ENCODE results near the gene NRXN2.

Gene NRXN2

DNA sequence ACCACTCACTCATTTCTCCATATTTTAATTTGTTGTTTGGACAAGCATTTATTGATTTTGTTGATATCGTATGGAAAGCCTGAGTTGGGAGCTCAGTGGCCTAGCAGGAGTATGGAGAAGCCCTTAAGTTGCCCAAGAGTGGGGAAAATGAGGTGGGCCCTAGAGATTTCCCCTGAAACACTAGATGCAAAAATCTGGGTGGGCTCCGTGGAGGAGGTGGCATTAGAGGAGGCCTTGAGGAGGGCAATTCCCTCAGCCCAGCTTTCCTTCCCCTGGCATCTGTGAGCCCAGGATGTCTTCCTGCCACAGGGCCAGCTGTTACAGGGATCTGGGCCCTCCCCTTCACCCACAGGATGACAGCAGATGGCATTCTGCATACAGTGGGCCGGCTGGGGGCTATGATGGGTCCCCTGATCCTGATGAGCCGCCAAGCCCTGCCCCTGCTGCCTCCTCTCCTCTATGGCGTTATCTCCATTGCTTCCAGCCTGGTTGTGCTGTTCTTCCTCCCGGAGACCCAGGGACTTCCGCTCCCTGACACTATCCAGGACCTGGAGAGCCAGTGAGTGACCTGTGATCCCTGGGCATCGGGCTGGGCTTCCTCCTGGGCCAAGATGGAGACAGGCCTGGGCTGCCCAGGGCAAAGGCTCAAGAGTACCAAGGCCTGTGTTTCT, 153.6 kb downstream of the NRXN2 start:
- H3K79me2 ChIP-seq (ENCODE audit: insufficient read depth, low read length): no peaks in the 10 kb centered on the region
- no peak for TF ChIP-seq EZH2phosphoT487 (IDR thresholded peaks at IDR 0.05; ENCODE audit: borderline replicate concordance)
- TF ChIP-seq, protein P1, sequence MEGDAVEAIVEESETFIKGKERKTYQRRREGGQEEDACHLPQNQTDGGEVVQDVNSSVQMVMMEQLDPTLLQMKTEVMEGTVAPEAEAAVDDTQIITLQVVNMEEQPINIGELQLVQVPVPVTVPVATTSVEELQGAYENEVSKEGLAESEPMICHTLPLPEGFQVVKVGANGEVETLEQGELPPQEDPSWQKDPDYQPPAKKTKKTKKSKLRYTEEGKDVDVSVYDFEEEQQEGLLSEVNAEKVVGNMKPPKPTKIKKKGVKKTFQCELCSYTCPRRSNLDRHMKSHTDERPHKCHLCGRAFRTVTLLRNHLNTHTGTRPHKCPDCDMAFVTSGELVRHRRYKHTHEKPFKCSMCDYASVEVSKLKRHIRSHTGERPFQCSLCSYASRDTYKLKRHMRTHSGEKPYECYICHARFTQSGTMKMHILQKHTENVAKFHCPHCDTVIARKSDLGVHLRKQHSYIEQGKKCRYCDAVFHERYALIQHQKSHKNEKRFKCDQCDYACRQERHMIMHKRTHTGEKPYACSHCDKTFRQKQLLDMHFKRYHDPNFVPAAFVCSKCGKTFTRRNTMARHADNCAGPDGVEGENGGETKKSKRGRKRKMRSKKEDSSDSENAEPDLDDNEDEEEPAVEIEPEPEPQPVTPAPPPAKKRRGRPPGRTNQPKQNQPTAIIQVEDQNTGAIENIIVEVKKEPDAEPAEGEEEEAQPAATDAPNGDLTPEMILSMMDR (conservative IDR thresholded peaks at IDR 0.05; ENCODE audit: low read length): no peak
- no peaks in the 10 kb centered on the region for H3F3A ChIP-seq (ENCODE audit: low read depth)
- H3K9ac ChIP-seq (ENCODE audit: low read depth, low read length, poor library complexity, severe bottlenecking): no peak overlapping the region
- no peaks in the 10 kb centered on the region for H4K20me1 ChIP-seq (ENCODE audit: insufficient read depth, low read length, poor library complexity, severe bottlenecking)
- H3K4me2 ChIP-seq (ENCODE audit: low read depth, low read length, poor library complexity, severe bottlenecking): no peak overlapping the region
- no peaks in the 10 kb centered on the region for H3K36me3 ChIP-seq (ENCODE audit: insufficient read depth, low read length)
- no peaks in the 10 kb centered on the region for H3K27me3 ChIP-seq (ENCODE audit: insufficient read depth, low read length, poor library complexity, severe bottlenecking)
- no peak overlapping the region for H3K4me3 ChIP-seq (ENCODE audit: low read length, poor library complexity, severe bottlenecking)
- no peak overlapping the region for H2AFZ ChIP-seq (ENCODE audit: low read length)
- peaks cover 17% of the 10 kb centered on the region for H3K4me1 ChIP-seq (ENCODE audit: insufficient read depth, low read length, poor library complexity, severe bottlenecking)
- no peaks in the 10 kb centered on the region for H3K9me2 ChIP-seq (replicated peaks; ENCODE audit: low read depth, low read length)
- no peaks in the 10 kb centered on the region for H3K9me3 ChIP-seq (ENCODE audit: insufficient read depth, low read depth, low read length)

DNA sequence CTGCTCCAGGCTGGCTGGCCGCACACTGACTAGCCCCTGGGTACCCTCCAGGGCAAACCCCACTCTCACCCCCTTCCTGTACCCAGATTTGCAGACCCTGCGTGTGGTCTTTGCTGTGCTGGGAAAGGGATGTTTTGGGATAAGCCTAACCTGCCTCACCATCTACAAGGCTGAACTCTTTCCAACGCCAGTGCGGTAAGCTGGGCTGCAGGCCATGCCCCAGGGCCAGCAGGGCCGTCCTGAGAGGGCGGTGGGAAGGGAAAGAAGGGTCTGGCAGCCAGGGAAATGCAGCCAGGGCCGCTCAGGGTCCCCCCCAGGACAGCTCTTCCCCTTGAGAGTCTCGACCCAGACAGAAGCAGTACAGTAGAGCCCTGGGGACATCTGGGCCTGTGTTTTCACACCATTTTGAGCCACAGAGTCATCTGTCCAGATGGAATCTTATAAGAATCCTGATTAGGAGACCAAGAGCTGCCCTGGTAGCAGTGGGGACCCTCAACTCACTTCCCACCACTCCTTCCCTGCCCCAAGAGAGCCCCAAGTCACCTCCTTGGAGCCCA, 154.3 kb downstream of the NRXN2 start:
- no peaks in the 10 kb centered on the region for H3K9me2 ChIP-seq (replicated peaks; ENCODE audit: low read depth, low read length)
- H3K4me3 ChIP-seq (ENCODE audit: low read length, poor library complexity, severe bottlenecking): no peak overlapping the region
- H3K36me3 ChIP-seq (ENCODE audit: insufficient read depth, low read length): no peaks in the 10 kb centered on the region
- H3K4me1 ChIP-seq (ENCODE audit: insufficient read depth, low read length, poor library complexity, severe bottlenecking): peaks cover 17% of the 10 kb centered on the region
- H2AFZ ChIP-seq (ENCODE audit: low read length): no peak overlapping the region
- no peak overlapping the region for H3K4me2 ChIP-seq (ENCODE audit: low read depth, low read length, poor library complexity, severe bottlenecking)
- no peaks in the 10 kb centered on the region for H3K27me3 ChIP-seq (ENCODE audit: insufficient read depth, low read length, poor library complexity, severe bottlenecking)
- no peaks in the 10 kb centered on the region for H3K79me2 ChIP-seq (ENCODE audit: insufficient read depth, low read length)
- no peaks in the 10 kb centered on the region for H3F3A ChIP-seq (ENCODE audit: low read depth)
- H4K20me1 ChIP-seq (ENCODE audit: insufficient read depth, low read length, poor library complexity, severe bottlenecking): no peaks in the 10 kb centered on the region
- no peak overlapping the region for H3K9ac ChIP-seq (ENCODE audit: low read depth, low read length, poor library complexity, severe bottlenecking)
- TF ChIP-seq, protein P1 (conservative IDR thresholded peaks at IDR 0.05; ENCODE audit: low read length): no peak
- no peak for TF ChIP-seq EZH2phosphoT487 (IDR thresholded peaks at IDR 0.05; ENCODE audit: borderline replicate concordance)
- H3K9me3 ChIP-seq (ENCODE audit: insufficient read depth, low read depth, low read length): no peaks in the 10 kb centered on the region

DNA sequence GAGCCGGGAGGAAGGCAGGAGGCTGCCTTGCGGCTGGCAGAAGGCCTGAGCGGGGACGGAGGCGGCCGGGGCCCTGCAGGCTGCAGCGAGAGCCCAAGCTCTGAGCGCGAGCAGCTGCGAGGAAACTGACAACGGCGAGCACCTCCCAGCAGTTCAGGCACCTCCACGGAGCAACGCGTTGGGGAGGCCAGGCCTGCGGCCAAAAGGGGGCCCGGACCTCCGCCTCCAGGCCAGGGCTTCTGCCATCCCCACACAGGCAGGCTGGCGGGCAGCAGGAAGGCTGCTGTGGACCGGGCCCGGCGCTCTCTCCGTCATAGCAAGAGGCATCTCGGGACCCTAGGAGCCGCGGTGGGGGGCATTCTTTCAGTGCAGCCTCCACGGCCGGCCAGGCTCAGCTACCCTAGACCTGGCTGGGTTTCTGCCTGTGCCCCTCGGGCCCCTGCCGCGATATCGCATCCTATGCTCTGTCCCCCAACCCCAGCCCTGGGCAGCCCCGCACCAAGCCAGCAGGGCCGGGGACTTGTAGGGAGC, 154.9 kb downstream of the NRXN2 start:
- Histone ChIP-seq H2AFZ (ENCODE audit: low read length) (no peak overlapping the region), H3K9ac (ENCODE audit: low read depth, low read length, poor library complexity, severe bottlenecking) (no peak overlapping the region), H3K4me3 (ENCODE audit: low read length, poor library complexity, severe bottlenecking) (no peak overlapping the region), H3K4me2 (ENCODE audit: low read depth, low read length, poor library complexity, severe bottlenecking) (no peak overlapping the region), H3F3A (ENCODE audit: low read depth) (no peaks in the 10 kb centered on the region), H3K36me3 (ENCODE audit: insufficient read depth, low read length) (no peaks in the 10 kb centered on the region), H4K20me1 (ENCODE audit: insufficient read depth, low read length, poor library complexity, severe bottlenecking) (no peaks in the 10 kb centered on the region), H3K27me3 (ENCODE audit: insufficient read depth, low read length, poor library complexity, severe bottlenecking) (no peaks in the 10 kb centered on the region), H3K9me3 (ENCODE audit: insufficient read depth, low read depth, low read length) (no peaks in the 10 kb centered on the region), H3K4me1 (ENCODE audit: insufficient read depth, low read length, poor library complexity, severe bottlenecking) (peaks cover 17% of the 10 kb centered on the region), H3K79me2 (ENCODE audit: insufficient read depth, low read length) (no peaks in the 10 kb centered on the region), H3K9me2 (replicated peaks; ENCODE audit: low read depth, low read length) (no peaks in the 10 kb centered on the region)
- TF ChIP-seq, protein P1 (conservative IDR thresholded peaks at IDR 0.05; ENCODE audit: low read length): no peak
- no peak for TF ChIP-seq EZH2phosphoT487 (IDR thresholded peaks at IDR 0.05; ENCODE audit: borderline replicate concordance)

All from Loucy (cell line).